Activated CD8-positive, alpha-beta T cell treated with anti-CD3 and anti-CD28 coated beads for 36 hours (primary cell): Measurements from ENCODE around the gene FSTL4. TPM values are rescaled to one million over a fixed set of nuclear protein-coding genes. Genes with fewer than 3 reads are reported as not detected.

Source experiments
- ATAC-seq: fragments of 200-7000 bp; cut with Tn5 transposase; one replicate; pipeline ENCODE4 v1.10.0; 2021; ENCODE audit warnings: mild to moderate bottlenecking, moderate library complexity
- CTCF ChIA-PET: fragments of 350-600 bp; sonication (Branson Sonifier 250); formaldehyde crosslinking; loops from one replicate; lab custom pipeline; 2021; ENCODE audit warnings: antibody characterized with exemption; lab: Charles Lee
- POLR2A ChIA-PET: fragments of 350-600 bp; sonication (Branson Sonifier 250); formaldehyde crosslinking; loops from one replicate; lab custom pipeline; 2021; ENCODE audit warnings: antibody characterized with exemption; lab: Charles Lee
- DNase-seq: peaks from one replicate; pipeline ENCODE4 v3.0.0-alpha.2; 2020
- H3K27ac Mint-ChIP-seq: one replicate; pipeline ENCODE4 v1.8.0; 2021; ENCODE audit warnings: mild to moderate bottlenecking, mixed read lengths
- H3K27me3 Mint-ChIP-seq: one replicate; pipeline ENCODE4 v1.8.0; 2021; ENCODE audit warnings: mixed read lengths
- H3K36me3 Mint-ChIP-seq: one replicate; pipeline ENCODE4 v1.8.0; 2021; ENCODE audit warnings: low read depth, mixed read lengths
- H3K4me1 Mint-ChIP-seq: one replicate; pipeline ENCODE4 v1.8.0; 2021; ENCODE audit warnings: low read depth, mixed read lengths
- H3K4me3 Mint-ChIP-seq: one replicate; pipeline ENCODE4 v1.8.0; 2021; ENCODE audit warnings: mild to moderate bottlenecking, moderate library complexity, mixed read lengths
- H3K9me3 Mint-ChIP-seq: one replicate; pipeline ENCODE4 v1.8.0; 2021; ENCODE audit warnings: mixed read lengths
- intact Hi-C: fragments of 100-400 bp; cut with micrococcal nuclease; formaldehyde crosslinking; loops from one replicate; pipeline ENCODE4 v1.10.0; 2022
- total RNA-seq, 2 experiments: library from RNA; stranded (reverse); gene quantifications; one replicate each; pipeline ENCODE4 v1.2.3, GENCODE V29; 2021
- TF ChIP-seq, protein P1 (sequence below): fragments of 200-600 bp; IDR thresholded peaks from one replicate; pipeline ENCODE4 v1.8.0; 2022; ENCODE audit warnings: antibody characterized with exemption, mild to moderate bottlenecking

The FSTL4 gene
- total RNA-seq, result not detected

GRCh38 chr5:133612249-133612860 lies at the start of gene FSTL4:
TSS of gene FSTL4 (minus strand) at chr5:133612541.
- POLR2A ChIA-PET, result no interaction called here
- DNase-seq, result peak; percentile 29

DNA sequence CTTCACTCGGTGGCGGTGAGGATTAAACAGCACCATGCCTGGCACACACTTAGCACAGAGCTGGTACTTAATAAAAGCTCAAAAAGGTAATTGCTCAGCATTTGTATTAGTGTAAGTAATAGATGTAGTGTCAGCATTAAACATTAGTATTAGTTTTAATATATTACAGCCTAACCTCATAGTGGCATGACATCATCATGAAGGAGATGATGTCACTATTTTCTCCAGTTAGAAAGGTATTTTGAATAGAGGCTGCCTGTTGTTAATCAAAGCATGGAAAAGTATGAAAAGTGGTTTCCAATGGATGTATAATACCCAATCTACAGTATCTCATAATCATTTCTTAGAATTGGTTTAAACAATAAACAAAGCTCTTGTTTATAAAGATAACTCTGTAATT lies 49.0 kb upstream of the FSTL4 start:
- H3K27me3 Mint-ChIP-seq, result peaks cover 6% of the 10 kb centered on the region
- no peaks in the 10 kb centered on the region for H3K36me3 Mint-ChIP-seq
- no peak overlapping the region for H3K27ac Mint-ChIP-seq
- no peak for DNase-seq
- TF ChIP-seq, protein P1, sequence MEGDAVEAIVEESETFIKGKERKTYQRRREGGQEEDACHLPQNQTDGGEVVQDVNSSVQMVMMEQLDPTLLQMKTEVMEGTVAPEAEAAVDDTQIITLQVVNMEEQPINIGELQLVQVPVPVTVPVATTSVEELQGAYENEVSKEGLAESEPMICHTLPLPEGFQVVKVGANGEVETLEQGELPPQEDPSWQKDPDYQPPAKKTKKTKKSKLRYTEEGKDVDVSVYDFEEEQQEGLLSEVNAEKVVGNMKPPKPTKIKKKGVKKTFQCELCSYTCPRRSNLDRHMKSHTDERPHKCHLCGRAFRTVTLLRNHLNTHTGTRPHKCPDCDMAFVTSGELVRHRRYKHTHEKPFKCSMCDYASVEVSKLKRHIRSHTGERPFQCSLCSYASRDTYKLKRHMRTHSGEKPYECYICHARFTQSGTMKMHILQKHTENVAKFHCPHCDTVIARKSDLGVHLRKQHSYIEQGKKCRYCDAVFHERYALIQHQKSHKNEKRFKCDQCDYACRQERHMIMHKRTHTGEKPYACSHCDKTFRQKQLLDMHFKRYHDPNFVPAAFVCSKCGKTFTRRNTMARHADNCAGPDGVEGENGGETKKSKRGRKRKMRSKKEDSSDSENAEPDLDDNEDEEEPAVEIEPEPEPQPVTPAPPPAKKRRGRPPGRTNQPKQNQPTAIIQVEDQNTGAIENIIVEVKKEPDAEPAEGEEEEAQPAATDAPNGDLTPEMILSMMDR, result no peak
- no peak overlapping the region for H3K4me3 Mint-ChIP-seq
- POLR2A ChIA-PET, result no interaction called here
- H3K9me3 Mint-ChIP-seq, result no peaks in the 10 kb centered on the region
- H3K4me1 Mint-ChIP-seq, result no peaks in the 10 kb centered on the region
- intact Hi-C loops, result no loop called here
- ATAC-seq, result no peak
- CTCF ChIA-PET, result no interaction called here

More at GRCh38 chr5:133612249-133612860, at the start of gene FSTL4:
- TF ChIP-seq, protein P1, result no peak
- peaks cover 11% of the 10 kb centered on the region for H3K4me1 Mint-ChIP-seq
- peak within 1 kb of the TSS; percentile 51 for H3K4me3 Mint-ChIP-seq
- CTCF ChIA-PET, result interaction anchor here (1.1 to 1.3 kb wide), 3 partner anchors 28 to 214 kb away, joined by 3 read pairs; no protein-coding TSS in a partner anchor
- ATAC-seq, result peak; percentile 68
- no peak within 1 kb of the TSS for H3K27ac Mint-ChIP-seq
- no peaks in the 10 kb centered on the region for H3K36me3 Mint-ChIP-seq
- intact Hi-C loops, result no loop called here
- H3K27me3 Mint-ChIP-seq, result peaks cover 48% of the 10 kb centered on the region
- H3K9me3 Mint-ChIP-seq, result no peaks in the 10 kb centered on the region

DNA sequence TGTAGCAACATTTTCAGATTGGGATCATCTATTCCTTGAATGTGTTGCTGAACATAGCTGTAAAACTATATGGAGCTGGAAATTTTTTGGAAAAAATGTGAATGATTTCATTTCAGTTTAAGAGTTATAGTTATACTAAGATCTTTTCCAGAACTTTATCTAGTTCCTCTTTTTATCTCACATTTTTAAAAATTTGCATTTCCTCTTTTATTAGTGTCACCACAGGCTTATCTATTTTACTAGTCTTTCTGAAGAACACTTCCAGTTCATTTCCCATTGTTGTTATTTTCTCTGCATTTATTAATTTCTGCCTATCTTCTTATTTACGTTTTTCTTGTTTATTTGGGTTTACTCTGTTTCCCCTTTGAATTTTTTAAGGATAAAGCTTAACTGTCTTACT lies 46.0 kb upstream of the FSTL4 start:
- no peak overlapping the region for H3K27ac Mint-ChIP-seq
- POLR2A ChIA-PET, result no interaction called here

GRCh38 chr5:133657036-133657435 lies 44.7 kb upstream of the FSTL4 start:
- POLR2A ChIA-PET, result no interaction called here
- H3K27ac Mint-ChIP-seq, result no peak overlapping the region
- DNase-seq, result no peak
- intact Hi-C loops, result no loop called here
- H3K36me3 Mint-ChIP-seq, result no peaks in the 10 kb centered on the region
- no peak overlapping the region for H3K4me3 Mint-ChIP-seq
- H3K4me1 Mint-ChIP-seq, result no peaks in the 10 kb centered on the region
- H3K27me3 Mint-ChIP-seq, result peaks cover 3% of the 10 kb centered on the region
- ATAC-seq, result no peak
- H3K9me3 Mint-ChIP-seq, result no peaks in the 10 kb centered on the region
- TF ChIP-seq, protein P1, result no peak
- CTCF ChIA-PET, result no interaction called here

More for the DNA sequence above, 46.0 kb upstream of the FSTL4 start:
- TF ChIP-seq, protein P1, result no peak
- Mint-ChIP-seq H3K4me1 (no peaks in the 10 kb centered on the region), H3K27me3 (peaks cover 4% of the 10 kb centered on the region), H3K36me3 (no peaks in the 10 kb centered on the region), H3K9me3 (no peaks in the 10 kb centered on the region), H3K4me3 (no peak overlapping the region)
- intact Hi-C loops, result no loop called here
- CTCF ChIA-PET, result no interaction called here
- ATAC-seq (no peak), DNase-seq (no peak)

GRCh38 chr5:133655966-133656365 lies 43.6 kb upstream of the FSTL4 start:
- no peak for DNase-seq
- ChIA-PET CTCF (no interaction called here), POLR2A (no interaction called here)
- no peak for ATAC-seq
- Mint-ChIP-seq H3K4me1 (no peaks in the 10 kb centered on the region), H3K27ac (no peak overlapping the region), H3K27me3 (peaks cover 3% of the 10 kb centered on the region), H3K9me3 (no peaks in the 10 kb centered on the region), H3K36me3 (no peaks in the 10 kb centered on the region), H3K4me3 (no peak overlapping the region)
- TF ChIP-seq, protein P1, result no peak
- intact Hi-C loops, result no loop called here
